ENCODE results near the gene SUMF1. TPM values are rescaled to one million over a fixed set of nuclear protein-coding genes. Genes with fewer than 3 reads are reported as not detected.

Gene SUMF1
- total and polyA plus RNA-seq, 3 donors from 2014 or later = 18.8 to 42.6 (median 27.6) TPM

DNA sequence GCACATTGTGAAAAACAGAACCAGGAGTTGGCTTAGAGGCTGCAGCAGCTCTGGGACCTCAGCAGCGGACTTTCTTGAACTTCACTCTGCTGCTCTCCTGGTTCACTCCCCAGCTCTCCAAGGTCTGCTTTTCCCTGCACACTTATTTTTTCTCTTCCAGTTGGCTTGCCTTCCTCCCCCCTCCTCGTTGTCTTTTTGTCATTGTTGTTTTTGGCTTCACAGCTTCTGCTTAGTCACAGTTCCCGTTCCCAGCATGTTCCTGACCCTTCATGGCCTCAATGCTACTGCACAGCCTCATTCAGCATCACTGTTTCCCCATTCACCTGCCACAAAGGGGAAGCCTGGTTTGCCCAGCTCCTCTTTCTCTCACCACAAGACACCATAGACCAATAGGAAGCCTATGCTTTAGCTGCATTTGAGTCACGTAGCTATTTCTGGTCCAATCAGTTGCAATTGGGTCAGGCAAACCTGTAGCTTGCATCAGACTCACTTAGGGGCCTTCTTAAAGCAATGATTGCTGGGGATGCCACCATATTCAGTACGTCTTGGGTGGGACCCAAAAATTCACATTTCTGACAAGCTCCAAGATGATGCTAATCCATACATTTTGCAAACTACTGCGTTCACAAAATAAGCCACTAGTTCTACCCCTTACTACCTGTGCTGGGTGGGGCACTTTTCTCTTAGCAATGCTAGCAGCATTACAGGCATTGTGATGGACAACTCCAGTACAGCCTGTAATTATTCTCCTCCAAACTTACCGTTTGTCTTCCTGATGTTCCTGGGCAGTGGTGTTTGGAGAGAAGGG is 7.8 kb upstream of the SUMF1 start:
- H3K4me3 ChIP-seq = no peak overlapping the region
- TF ChIP-seq CTCF (IDR thresholded peaks at IDR 0.05) (no peak), POLR2A (IDR thresholded peaks at IDR 0.05) (no peak)
- no peaks in the 10 kb centered on the region for H3K36me3 ChIP-seq (ENCODE audit: low read depth, missing control alignments)
- H3K27ac ChIP-seq = no peak overlapping the region
- intact Hi-C loops (cut with DNase I; ENCODE audit: low total_unique reads) = no loop called here
- peak; percentile 43 for DNase-seq
- H3K9me3 ChIP-seq = no peaks in the 10 kb centered on the region
- 19 to 40% methylated on average over 7 of the region's 7 CpGs for WGBS, 2 donors
- peaks cover 10% of the 10 kb centered on the region for H3K4me1 ChIP-seq
- H3K27me3 ChIP-seq = no peaks in the 10 kb centered on the region

DNA sequence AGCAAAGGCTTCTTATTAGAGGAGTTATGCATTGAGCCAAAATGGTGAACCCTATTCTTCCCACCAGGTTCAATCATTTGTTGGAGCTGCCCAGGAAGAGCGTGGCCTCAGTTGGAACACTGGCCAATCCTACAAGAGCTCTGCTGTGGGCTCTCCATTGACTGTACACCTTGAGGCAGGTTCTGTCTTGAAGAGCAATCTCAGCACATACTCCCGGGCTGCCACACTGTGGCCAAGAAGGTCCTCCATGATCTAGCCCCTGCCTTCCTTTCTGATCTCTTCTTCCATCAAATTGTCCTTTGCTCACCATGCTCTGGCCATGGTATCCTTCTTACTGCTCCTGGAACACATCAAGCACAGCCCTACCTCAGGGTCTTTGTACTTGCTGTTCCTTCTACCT is 5.7 kb upstream of the SUMF1 start:
- H3K36me3 ChIP-seq (ENCODE audit: low read depth, missing control alignments) = no peaks in the 10 kb centered on the region
- no peak overlapping the region for H3K27ac ChIP-seq
- peaks cover 10% of the 10 kb centered on the region for H3K4me1 ChIP-seq
- DNase-seq = no peak
- no peak for TF ChIP-seq CTCF (IDR thresholded peaks at IDR 0.05)
- no peak for TF ChIP-seq POLR2A (IDR thresholded peaks at IDR 0.05)
- intact Hi-C loops (cut with DNase I; ENCODE audit: low total_unique reads) = no loop called here
- 93 to 96% methylated on average over 2 of the region's 2 CpGs for WGBS, 2 donors
- H3K27me3 ChIP-seq = no peaks in the 10 kb centered on the region
- H3K9me3 ChIP-seq = no peaks in the 10 kb centered on the region
- no peak overlapping the region for H3K4me3 ChIP-seq

DNA sequence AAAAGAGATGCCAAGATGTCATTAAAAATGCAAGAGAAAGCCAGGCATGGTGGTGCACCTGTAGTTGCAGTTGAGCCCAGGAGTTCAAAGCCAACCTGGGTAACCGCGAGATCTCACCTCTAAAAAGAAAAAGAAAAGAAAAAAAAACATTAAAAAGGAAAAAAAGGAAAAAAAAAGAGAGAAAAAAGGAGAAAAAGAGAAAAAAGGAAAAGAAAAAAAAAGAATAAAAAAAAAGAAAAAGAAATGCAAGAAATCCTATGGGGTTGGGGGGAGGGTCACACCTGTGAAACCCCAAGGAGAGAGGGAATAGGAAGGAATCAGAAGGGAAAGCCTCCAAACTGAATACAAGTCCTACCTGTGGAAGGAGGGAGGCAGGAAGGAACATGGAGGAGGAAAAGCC is 5.2 kb upstream of the SUMF1 start:
- 91 to 92% methylated on average over 2 of the region's 2 CpGs for WGBS, 2 donors
- no peak for DNase-seq
- peaks cover 10% of the 10 kb centered on the region for H3K4me1 ChIP-seq
- intact Hi-C loops (cut with DNase I; ENCODE audit: low total_unique reads) = no loop called here
- no peak overlapping the region for H3K4me3 ChIP-seq
- H3K36me3 ChIP-seq (ENCODE audit: low read depth, missing control alignments) = no peaks in the 10 kb centered on the region
- H3K27ac ChIP-seq = no peak overlapping the region
- H3K27me3 ChIP-seq = no peaks in the 10 kb centered on the region
- no peaks in the 10 kb centered on the region for H3K9me3 ChIP-seq
- TF ChIP-seq CTCF (IDR thresholded peaks at IDR 0.05) = no peak
- TF ChIP-seq POLR2A (IDR thresholded peaks at IDR 0.05) = no peak

DNA sequence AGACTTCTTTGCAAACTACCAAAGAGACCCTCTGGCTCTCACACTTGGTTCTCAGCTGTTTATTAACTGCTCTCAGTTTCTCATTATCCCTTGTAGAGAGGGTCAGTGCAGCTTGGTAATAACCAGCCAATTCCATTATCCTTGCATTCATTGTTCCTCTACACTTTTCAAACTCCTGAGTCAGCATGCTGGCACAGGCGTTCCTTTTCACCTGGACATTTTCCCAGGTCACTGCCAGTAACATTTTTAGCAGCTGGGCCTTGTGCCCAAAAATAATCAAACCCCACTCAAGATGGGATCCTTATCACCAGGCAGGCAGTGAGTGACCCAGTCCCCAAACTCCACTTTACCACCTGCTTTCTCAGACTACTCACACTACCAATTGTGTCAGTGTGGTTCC is 4.8 kb upstream of the SUMF1 start:
- H3K4me1 ChIP-seq = peaks cover 10% of the 10 kb centered on the region
- H3K27me3 ChIP-seq = no peaks in the 10 kb centered on the region
- H3K4me3 ChIP-seq = no peak overlapping the region
- DNase-seq = no peak
- no peak for TF ChIP-seq POLR2A (IDR thresholded peaks at IDR 0.05)
- no peak for TF ChIP-seq CTCF (IDR thresholded peaks at IDR 0.05)
- no peaks in the 10 kb centered on the region for H3K36me3 ChIP-seq (ENCODE audit: low read depth, missing control alignments)
- no peaks in the 10 kb centered on the region for H3K9me3 ChIP-seq
- WGBS, 2 donors = 56 to 67% methylated on average over 1 of the region's 1 CpG
- intact Hi-C loops (cut with DNase I; ENCODE audit: low total_unique reads) = no loop called here
- no peak overlapping the region for H3K27ac ChIP-seq

DNA sequence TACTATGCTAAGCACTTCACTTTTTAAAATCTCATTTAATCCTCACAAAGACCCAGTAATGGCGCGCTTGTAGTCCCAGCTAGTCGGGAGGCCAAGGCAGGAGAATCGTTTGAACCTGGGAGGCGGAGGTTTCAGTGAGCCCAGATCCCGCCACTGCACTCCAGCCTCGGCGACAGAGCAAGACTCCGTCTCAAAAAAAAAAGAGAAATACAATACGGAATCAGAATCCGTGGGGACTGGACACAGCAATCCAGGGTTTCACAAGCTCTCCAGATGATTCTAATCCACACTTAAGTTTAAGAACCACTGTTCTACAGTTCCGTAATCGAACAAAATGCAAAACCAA is 426 bp upstream of the SUMF1 start:
- intact Hi-C loops (cut with DNase I; ENCODE audit: low total_unique reads) = no loop called here

More for the DNA sequence above, 426 bp upstream of the SUMF1 start:
- Histone ChIP-seq H3K36me3 (ENCODE audit: low read depth, missing control alignments) (no peaks in the 10 kb centered on the region), H3K27me3 (no peaks in the 10 kb centered on the region), H3K4me1 (no peaks in the 10 kb centered on the region), H3K9me3 (no peaks in the 10 kb centered on the region), H3K4me3 (peak overlapping the region; percentile 83 to 89), H3K27ac (peak overlapping the region; percentile 90 to 91)
- WGBS, 2 donors = 42 to 54% methylated on average over 13 of the region's 13 CpGs
- TF ChIP-seq CTCF (IDR thresholded peaks at IDR 0.05) (no peak), POLR2A (IDR thresholded peaks at IDR 0.05) (no peak)
- no peak for DNase-seq
